Stimulated activated CD8-positive, alpha-beta memory T cell treated with anti-CD3 and anti-CD28 coated beads, Interleukin-15, amount 100 ng/mL, for 4 hours (primary cell): ENCODE data around the gene MYH14.
A peak's percentile ranks its signal among the peaks of the same experiment; 100 is the strongest.
"Not testable (repeated sequence)": the region's sequence is repeated elsewhere in the genome, so short reads cannot be mapped to it uniquely, and the experiment has no call there.

Experiments
- DNase-seq, 2 donors: peaks; one replicate each; pipeline ENCODE4 v3.0.0-alpha.2; 2020; ENCODE audit warnings: low read depth in 2 of 2

MYH14 gene

DNA sequence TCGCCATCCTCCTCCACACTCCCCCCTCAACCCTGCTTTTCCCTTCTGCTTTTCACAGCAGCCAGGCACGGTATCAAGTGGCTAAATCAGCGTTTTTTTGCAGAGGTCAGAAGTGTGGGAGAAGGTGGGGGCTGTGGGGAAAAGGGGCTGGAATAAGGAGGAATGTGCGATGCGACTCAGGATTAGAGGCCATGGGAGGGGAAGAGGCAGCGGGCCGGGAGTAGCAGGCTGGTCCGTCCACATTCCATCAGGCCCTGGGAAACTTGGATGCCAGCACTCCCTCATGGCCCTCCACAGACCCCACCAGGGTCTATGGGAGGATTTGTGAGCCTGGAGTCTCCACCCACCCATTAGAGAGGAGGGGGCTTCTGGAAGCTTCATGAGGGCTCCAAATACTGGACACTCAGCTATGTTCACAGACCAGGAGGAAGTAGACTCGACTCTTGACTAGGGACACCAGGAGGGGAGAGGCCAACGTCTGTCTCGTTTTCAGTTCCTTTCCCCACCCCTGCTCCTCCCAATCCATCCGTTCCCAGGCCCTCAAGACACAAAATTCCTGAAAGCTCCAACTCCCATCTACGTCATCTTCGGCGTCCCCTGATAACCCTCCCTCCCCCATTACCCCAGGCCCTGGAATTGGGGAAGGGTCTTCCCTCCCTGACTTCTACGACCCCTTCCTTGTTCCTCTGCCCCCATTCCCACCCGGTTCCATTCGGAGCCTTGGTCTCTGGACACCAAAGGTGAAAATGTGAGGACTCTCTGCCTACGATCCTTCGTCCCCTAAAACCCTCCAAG lies 129.0 kb downstream of the MYH14 start:
- no peak for DNase-seq

GRCh38 chr19:50333235-50333736 lies 129.9 kb downstream of the MYH14 start:
- peak; percentile 77 to 94 for DNase-seq

DNA sequence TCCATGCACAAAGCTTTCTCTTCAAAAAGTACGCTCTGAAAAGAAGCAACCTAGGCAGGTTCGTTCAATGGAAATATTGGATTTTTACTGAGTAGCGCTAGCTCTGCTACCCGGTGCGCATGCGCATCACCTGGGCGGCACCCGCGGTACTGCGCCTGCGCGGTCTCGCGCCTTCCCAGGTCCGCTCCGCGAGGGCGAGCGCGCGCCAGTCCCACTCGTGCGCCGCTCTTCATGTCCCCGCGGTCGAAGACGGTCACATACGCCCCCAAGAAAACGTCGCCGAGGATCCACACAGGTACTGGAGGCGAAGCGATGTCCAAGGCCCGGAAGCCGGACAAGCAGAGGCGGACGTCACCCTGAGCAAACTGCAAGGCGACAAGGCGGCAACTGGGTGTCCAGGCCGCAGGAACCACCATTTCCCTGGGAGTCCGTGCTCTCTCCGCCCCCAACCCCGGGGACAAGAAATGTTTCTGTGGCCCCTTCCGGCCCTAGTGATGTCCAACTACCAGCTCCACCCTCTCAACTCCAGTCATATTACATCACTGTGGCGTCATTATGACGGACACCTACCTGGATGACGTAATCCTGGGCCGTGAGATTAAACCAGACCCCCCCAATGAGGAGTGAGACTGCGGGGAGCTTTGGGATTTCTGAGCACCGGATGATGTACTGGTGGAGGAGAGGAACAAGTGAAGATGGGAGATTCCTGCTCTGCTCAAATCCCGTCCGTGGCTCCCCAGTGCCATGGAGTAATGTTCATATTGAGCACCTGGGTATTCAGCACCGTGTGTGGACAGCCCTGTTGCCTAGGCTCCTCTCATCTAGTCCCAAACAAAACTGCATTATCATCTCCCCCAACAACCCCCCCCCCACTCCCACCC lies 130.6 kb downstream of the MYH14 start:
- peak; percentile 62 to 67 for DNase-seq

DNA sequence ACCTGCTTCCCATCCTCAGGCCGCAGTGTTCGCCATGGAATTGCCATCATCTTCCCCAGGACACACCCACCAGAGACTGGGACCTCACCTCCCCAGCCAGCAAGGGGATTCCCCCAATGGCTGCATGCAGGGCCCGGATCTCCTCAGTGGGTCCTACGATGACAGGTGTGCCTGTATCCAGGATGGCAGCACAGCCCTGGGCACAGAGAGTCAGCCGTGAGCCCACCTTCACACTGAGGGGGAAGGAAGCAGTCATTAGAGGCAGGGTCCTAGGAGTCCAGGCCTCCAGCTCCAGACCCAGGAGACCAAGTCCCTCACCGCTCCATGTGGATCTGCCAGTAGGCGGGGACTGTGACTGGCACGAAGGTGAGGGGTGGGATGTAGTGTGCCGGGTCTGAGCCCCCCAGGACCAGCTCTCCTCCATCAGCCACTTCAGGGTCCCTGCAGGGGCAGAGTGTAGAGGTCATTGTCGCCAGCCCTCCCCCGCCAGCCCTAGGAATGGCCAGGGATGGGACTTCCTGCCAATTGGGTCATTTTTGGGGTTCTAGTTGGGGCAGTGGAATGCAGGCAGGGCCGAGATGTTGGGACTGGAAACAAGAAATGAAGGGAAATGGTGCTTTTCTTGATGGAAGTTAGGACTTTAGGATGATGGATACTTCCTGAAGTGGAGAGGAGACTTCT lies 131.5 kb downstream of the MYH14 start:
- no peak for DNase-seq

DNA sequence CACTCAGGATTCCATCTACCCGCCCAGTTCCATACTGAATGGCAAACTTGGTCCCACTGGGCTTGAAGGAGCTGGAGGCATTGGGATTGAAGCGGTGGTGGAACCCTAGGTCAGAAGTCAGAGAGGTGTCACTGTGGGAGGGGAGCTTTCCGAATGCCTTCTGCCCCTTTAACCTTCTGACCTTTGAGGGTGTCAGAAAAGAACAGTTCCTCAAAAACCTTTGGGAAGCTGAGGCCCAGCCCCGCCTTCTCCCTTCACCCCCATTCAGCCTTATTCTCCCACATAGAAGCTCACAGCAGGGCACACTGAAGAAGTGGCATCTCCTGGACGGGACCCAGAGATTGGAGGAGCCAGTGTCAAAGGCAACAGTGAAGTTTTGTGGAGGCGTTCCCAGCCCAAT lies 133.6 kb downstream of the MYH14 start:
- not testable (repeated sequence) for DNase-seq

DNA sequence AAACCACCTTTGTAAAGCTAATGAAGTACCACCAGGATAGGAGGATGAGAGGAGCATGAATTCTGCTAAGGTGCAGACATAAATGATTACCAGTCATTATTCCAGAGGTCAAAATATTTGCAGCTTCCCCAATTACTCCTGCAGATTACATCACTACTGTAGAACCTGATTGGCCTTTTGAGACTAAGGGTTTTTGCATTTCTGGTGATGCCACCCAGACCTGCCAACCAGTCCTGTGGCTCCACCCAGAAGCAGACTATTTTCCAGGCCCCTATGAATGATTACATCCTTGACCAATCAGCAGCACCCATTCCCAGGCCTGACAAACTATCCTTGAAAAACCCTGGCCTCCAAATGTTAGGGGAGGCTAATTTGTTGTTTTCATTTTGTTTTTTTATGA lies 136.9 kb downstream of the MYH14 start:
- DNase-seq: no peak

DNA sequence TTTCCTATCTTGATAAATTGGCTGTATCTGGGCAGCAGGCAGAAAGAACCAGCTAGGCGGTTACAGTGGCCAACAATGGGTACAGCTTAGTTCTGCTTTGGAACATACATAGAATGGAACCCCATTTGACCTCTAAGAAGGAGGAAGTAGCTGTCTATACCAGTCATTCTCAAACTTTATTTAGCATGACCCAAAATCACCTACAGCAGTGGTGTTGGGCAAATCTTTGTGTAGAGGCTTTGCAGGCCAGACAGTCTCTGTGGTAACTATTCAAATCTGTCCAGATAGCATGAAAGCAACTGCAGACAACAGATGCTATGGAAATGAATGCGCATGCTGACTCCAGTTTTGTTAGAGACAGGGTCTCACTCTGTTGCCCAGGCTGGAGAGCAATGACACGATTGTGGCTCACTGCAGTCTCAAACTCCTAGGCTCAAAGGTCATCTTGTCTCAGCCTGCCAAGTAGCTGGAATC lies 137.7 kb downstream of the MYH14 start:
- no peak for DNase-seq

DNA sequence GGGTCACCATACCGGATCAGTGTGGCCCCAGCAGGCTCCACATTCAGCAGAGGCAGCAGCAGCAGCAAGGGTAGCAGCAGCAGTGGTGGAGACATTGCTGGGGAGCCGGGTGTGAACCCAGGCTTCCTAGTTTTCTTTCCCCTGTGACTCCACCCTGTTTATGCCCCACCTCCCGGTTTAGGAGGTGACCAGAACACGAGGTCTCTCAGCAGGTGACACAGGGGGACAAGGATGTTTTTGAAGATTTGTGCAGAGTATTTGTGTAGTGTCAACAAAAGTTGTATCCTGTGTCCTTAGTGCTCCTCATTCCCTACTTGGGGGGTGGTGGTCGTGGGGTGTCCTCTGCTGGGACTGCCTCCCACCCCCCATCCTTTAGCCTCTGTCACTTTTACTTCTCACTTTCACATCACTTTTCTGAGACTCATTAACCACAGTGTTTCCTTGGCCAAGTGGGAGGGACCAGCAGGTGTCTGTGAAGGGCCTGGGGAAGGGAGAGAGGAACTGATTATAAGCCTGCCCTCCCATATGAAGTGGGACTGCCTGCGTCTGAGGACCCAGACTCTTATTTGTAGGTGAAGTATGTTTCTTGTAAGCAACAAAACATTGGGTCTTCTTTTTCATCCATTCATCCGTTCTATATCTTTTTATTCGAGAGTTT lies 141.4 kb downstream of the MYH14 start:
- no peak for DNase-seq

GRCh38 chr19:50347089-50347581 lies 143.7 kb downstream of the MYH14 start:
- not testable (repeated sequence) for DNase-seq

GRCh38 chr19:50349277-50350057 lies 146.0 kb downstream of the MYH14 start:
- no peak for DNase-seq

DNA sequence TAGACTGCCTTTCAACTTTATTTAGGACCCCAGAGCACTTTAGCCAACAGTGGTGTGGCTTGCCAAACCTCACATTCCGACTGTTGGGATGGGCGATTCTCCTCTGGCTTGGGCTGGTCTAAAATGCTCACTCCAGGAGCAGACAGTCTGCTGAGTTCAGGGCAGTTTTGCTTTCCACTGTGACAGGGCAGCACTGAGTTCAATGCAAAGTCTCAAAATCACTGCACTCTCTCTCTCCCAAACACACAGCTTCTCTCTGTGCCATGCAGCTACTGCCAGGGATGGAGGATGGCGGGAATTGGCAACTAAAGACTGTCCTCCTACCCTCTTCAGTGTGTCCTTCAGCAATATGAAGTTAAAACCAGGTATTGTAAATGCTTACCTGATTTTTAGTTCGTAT lies 148.8 kb downstream of the MYH14 start:
- DNase-seq: no peak

- DNase-seq: not testable (repeated sequence)
These were observed 150.1 kb downstream of the MYH14 start for GRCh38 chr19:50353487-50353880.

DNA sequence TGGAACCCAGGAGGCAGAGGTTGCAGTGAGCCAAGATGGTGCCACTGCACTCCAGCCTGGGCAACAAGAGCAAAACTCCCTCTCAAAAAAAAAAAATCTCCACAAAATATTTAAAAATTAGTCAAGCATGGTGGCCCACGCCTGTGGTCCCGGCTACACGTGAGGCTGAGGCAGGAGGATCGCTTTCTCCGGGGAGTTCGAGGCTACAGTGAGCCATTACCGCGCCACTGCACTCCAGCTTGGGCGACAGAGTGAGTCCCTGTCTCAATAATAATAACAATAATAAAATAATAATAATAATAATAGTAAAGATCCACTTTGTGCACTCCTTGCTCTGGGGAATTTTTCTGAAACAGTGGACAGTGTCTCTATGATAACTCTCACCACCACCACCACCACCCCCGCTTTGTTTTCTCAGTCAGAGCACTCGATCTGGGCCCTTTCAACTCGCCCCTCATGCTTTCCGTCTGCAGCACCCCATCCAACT lies 153.3 kb downstream of the MYH14 start:
- no peak for DNase-seq

GRCh38 chr19:50357178-50358100 lies 154.0 kb downstream of the MYH14 start:
- DNase-seq: peak; percentile 86

GRCh38 chr19:50358483-50359327 lies 155.3 kb downstream of the MYH14 start:
- DNase-seq: peak; percentile 52 to 59

- no peak for DNase-seq
These were observed 156.0 kb downstream of the MYH14 start for GRCh38 chr19:50359328-50359818.
